ENCODE measurements around the gene CNTN1.

The CNTN1 gene

GRCh38 chr12:40953076-40953475 is 260.8 kb downstream of the CNTN1 start:
- in situ Hi-C loops (cut with MboI; ENCODE audit: low sequenced_read_pairs) = no loop called here

GRCh38 chr12:40957417-40957816 is 265.2 kb downstream of the CNTN1 start:
- in situ Hi-C loops (cut with MboI; ENCODE audit: low sequenced_read_pairs) = no loop called here

GRCh38 chr12:40959041-40959440 is 266.8 kb downstream of the CNTN1 start:
- in situ Hi-C loops (cut with MboI; ENCODE audit: low sequenced_read_pairs) = no loop called here

- in situ Hi-C loops (cut with MboI; ENCODE audit: low sequenced_read_pairs) = no loop called here
Observed at GRCh38 chr12:40963751-40964150, 271.5 kb downstream of the CNTN1 start.

GRCh38 chr12:40969796-40970195 is 277.6 kb downstream of the CNTN1 start:
- in situ Hi-C loops (cut with MboI; ENCODE audit: low sequenced_read_pairs) = no loop called here

GRCh38 chr12:40970320-40970907 is 278.2 kb downstream of the CNTN1 start:
- in situ Hi-C loops (cut with MboI; ENCODE audit: low sequenced_read_pairs) = no loop called here

GRCh38 chr12:40971911-40972310 is 279.7 kb downstream of the CNTN1 start:
- in situ Hi-C loops (cut with MboI; ENCODE audit: low sequenced_read_pairs) = no loop called here

GRCh38 chr12:40976546-40976945 is 284.3 kb downstream of the CNTN1 start:
- in situ Hi-C loops (cut with MboI; ENCODE audit: low sequenced_read_pairs) = no loop called here

- in situ Hi-C loops (cut with MboI; ENCODE audit: low sequenced_read_pairs) = no loop called here
Observed at GRCh38 chr12:40980427-40980961, 288.3 kb downstream of the CNTN1 start.

- in situ Hi-C loops (cut with MboI; ENCODE audit: low sequenced_read_pairs) = no loop called here
Observed at GRCh38 chr12:40986001-40986400, 293.8 kb downstream of the CNTN1 start.

- in situ Hi-C loops (cut with MboI; ENCODE audit: low sequenced_read_pairs) = no loop called here
Observed at GRCh38 chr12:40988355-40988754, 296.1 kb downstream of the CNTN1 start.

GRCh38 chr12:40988824-40989223 is 296.6 kb downstream of the CNTN1 start:
- in situ Hi-C loops (cut with MboI; ENCODE audit: low sequenced_read_pairs) = no loop called here

GRCh38 chr12:40989785-40990184 is 297.5 kb downstream of the CNTN1 start:
- in situ Hi-C loops (cut with MboI; ENCODE audit: low sequenced_read_pairs) = no loop called here

GRCh38 chr12:40992158-40992557 is 299.9 kb downstream of the CNTN1 start:
- in situ Hi-C loops (cut with MboI; ENCODE audit: low sequenced_read_pairs) = no loop called here

- in situ Hi-C loops (cut with MboI; ENCODE audit: low sequenced_read_pairs) = no loop called here
Observed at GRCh38 chr12:40992674-40993073, 300.4 kb downstream of the CNTN1 start.

GRCh38 chr12:40993158-40993557 is 300.9 kb downstream of the CNTN1 start:
- in situ Hi-C loops (cut with MboI; ENCODE audit: low sequenced_read_pairs) = no loop called here

- in situ Hi-C loops (cut with MboI; ENCODE audit: low sequenced_read_pairs) = no loop called here
Observed at GRCh38 chr12:40996091-40996490, 303.9 kb downstream of the CNTN1 start.

GRCh38 chr12:40999210-40999609 is 307.0 kb downstream of the CNTN1 start:
- in situ Hi-C loops (cut with MboI; ENCODE audit: low sequenced_read_pairs) = no loop called here

- in situ Hi-C loops (cut with MboI; ENCODE audit: low sequenced_read_pairs) = no loop called here
Observed at GRCh38 chr12:41008472-41008871, 316.2 kb downstream of the CNTN1 start.

GRCh38 chr12:41011939-41012338 is 319.7 kb downstream of the CNTN1 start:
- in situ Hi-C loops (cut with MboI; ENCODE audit: low sequenced_read_pairs) = no loop called here

- in situ Hi-C loops (cut with MboI; ENCODE audit: low sequenced_read_pairs) = no loop called here
Observed at GRCh38 chr12:41013881-41014642, 321.8 kb downstream of the CNTN1 start.

- in situ Hi-C loops (cut with MboI; ENCODE audit: low sequenced_read_pairs) = no loop called here
Observed at GRCh38 chr12:41014643-41015020, 322.4 kb downstream of the CNTN1 start.
